ENCODE results near the gene KIF16B.

DNA sequence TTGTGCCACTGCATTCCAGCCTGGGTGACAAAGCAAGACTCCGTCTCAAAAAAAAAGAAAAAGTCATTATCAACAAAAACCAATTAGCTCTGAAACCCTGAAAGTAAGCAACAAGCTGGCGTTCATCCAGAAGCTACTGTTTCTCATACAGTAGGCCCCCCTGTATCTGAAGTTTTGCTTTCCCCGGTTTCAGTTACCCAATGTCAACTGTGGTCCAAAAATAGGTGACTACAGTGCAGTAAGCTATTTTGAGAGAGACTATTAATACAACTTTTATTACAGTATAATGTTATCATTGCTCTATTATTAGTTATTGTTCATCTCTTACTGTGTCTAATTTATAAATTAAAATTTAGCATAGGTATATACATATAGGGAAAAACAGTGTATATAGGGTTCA lies 135.1 kb downstream of the KIF16B start:
- TF ChIP-seq, protein P1, sequence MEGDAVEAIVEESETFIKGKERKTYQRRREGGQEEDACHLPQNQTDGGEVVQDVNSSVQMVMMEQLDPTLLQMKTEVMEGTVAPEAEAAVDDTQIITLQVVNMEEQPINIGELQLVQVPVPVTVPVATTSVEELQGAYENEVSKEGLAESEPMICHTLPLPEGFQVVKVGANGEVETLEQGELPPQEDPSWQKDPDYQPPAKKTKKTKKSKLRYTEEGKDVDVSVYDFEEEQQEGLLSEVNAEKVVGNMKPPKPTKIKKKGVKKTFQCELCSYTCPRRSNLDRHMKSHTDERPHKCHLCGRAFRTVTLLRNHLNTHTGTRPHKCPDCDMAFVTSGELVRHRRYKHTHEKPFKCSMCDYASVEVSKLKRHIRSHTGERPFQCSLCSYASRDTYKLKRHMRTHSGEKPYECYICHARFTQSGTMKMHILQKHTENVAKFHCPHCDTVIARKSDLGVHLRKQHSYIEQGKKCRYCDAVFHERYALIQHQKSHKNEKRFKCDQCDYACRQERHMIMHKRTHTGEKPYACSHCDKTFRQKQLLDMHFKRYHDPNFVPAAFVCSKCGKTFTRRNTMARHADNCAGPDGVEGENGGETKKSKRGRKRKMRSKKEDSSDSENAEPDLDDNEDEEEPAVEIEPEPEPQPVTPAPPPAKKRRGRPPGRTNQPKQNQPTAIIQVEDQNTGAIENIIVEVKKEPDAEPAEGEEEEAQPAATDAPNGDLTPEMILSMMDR (conservative IDR thresholded peaks at IDR 0.05; ENCODE audit: low read depth in 2 of 2): no peak
- TF ChIP-seq, protein P2, sequence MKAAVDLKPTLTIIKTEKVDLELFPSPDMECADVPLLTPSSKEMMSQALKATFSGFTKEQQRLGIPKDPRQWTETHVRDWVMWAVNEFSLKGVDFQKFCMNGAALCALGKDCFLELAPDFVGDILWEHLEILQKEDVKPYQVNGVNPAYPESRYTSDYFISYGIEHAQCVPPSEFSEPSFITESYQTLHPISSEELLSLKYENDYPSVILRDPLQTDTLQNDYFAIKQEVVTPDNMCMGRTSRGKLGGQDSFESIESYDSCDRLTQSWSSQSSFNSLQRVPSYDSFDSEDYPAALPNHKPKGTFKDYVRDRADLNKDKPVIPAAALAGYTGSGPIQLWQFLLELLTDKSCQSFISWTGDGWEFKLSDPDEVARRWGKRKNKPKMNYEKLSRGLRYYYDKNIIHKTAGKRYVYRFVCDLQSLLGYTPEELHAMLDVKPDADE (IDR thresholded peaks at IDR 0.05): no peak

Measured in GM23338 (cell line).